HG02840 (cell line): Measurements from ENCODE around the gene ZNF407.

Experiments
- ATAC-seq: cut with Tn5 transposase; IDR thresholded peaks from one replicate; pipeline ENCODE4 v1.9.1; 2021; ENCODE audit warnings: mild to moderate bottlenecking, moderate library complexity, moderate number of reproducible peaks; ENCODE audit not compliant: unreplicated experiment, low FRiP score

Gene ZNF407

GRCh38 chr18:74862094-74862493 is 264.4 kb downstream of the ZNF407 start:
- no peak for ATAC-seq

- ATAC-seq: no peak
Measured at GRCh38 chr18:74866577-74866976, 268.9 kb downstream of the ZNF407 start.

- ATAC-seq: no peak
Measured at GRCh38 chr18:74868461-74868860, 270.8 kb downstream of the ZNF407 start.

GRCh38 chr18:74869904-74870863 is 272.5 kb downstream of the ZNF407 start:
- peak; percentile 66 for ATAC-seq

GRCh38 chr18:74870950-74871349 is 273.3 kb downstream of the ZNF407 start:
- ATAC-seq: no peak

- ATAC-seq: no peak
Measured at GRCh38 chr18:74873629-74874028, 276.0 kb downstream of the ZNF407 start.

GRCh38 chr18:74874351-74874750 is 276.7 kb downstream of the ZNF407 start:
- no peak for ATAC-seq

- ATAC-seq: no peak
Measured at GRCh38 chr18:74876630-74877243, 279.1 kb downstream of the ZNF407 start.

GRCh38 chr18:74878267-74878666 is 280.6 kb downstream of the ZNF407 start:
- ATAC-seq: no peak

GRCh38 chr18:74880706-74881278 is 283.1 kb downstream of the ZNF407 start:
- no peak for ATAC-seq

- no peak for ATAC-seq
Measured at GRCh38 chr18:74892066-74892627, 294.5 kb downstream of the ZNF407 start.

GRCh38 chr18:74895686-74896085 is 298.0 kb downstream of the ZNF407 start:
- no peak for ATAC-seq

- no peak for ATAC-seq
Measured at GRCh38 chr18:74896390-74896991, 298.8 kb downstream of the ZNF407 start.

- ATAC-seq: no peak
Measured at GRCh38 chr18:74897971-74898657, 300.4 kb downstream of the ZNF407 start.

- ATAC-seq: no peak
Measured at GRCh38 chr18:74898965-74899364, 301.3 kb downstream of the ZNF407 start.

- ATAC-seq: no peak
Measured at GRCh38 chr18:74899554-74899953, 301.9 kb downstream of the ZNF407 start.

GRCh38 chr18:74901362-74902146 is 303.9 kb downstream of the ZNF407 start:
- no peak for ATAC-seq

GRCh38 chr18:74902147-74902455 is 304.4 kb downstream of the ZNF407 start:
- no peak for ATAC-seq

GRCh38 chr18:74905247-74905646 is 307.6 kb downstream of the ZNF407 start:
- no peak for ATAC-seq
